ENCODE measurements around the gene NMB.
"Not testable (repeated sequence)": the region's sequence is repeated elsewhere in the genome, so short reads cannot be mapped to it uniquely, and the experiment has no call there.

Gene NMB

DNA sequence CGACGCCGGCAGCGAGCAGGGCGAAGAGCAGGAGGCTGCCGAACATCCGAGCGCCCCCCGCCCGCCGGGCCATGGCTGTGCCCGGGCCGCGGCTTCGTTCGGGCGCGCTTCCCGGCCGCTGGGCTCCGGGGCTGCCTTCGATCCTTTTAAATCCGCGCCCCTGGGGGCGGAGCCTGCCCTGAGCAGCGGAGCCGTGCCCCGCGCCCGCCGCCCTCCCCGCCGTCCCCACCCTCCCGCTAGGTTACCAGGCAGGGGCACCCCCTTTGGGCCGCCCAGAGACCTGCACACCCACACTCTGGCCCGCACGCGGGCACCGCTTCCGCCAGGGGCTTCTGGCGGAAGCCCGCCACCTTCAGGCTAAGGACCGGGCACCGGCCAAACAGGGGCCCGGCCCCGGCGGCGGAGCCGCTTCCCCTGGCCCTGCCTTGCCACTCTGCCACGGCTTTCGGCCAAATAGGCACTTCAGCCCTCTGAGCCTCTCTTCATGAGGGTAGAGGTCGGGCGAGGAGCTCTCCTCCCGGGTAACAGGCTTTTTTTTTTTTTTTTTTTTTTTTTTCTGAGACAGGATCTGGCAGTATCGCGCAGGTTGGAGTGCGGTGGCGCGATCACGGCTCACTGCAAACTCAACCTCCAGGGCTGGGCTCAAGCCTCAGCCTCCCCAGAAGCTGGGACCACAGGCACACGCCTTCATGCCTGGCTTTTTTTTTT, at the start of gene NMB:
Gene NMB (minus strand): TSS at position 120 of the 708 bp plus-strand sequence. CDS start 47 bp downstream, at position 73.
- DNase-seq = peak; percentile 96
- in situ Hi-C loops (cut with MboI; ENCODE audit: low pct_unique_long_range_greater_than_20kb, low sequenced_read_pairs) = no loop called here

DNA sequence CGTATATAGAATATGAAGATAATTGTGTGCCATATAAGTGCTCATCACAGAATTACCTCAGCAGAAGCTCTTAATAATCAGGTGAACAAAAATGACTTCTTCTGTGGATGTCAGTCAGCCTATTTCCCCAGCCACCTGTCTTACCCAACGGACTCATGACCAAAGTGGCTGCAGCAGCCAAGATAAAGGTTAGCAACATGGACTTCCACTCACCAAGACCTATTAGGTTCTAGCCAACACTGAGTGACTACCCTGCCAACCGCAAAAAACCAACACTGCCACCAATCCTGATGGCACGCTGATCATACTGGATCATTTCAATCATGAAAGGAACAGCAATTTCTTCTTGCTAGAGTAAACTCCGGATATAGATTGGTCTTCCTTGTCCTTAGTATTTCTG, 45.8 kb upstream of the NMB start:
- in situ Hi-C loops (cut with MboI; ENCODE audit: low pct_unique_long_range_greater_than_20kb, low sequenced_read_pairs) = no loop called here

DNA sequence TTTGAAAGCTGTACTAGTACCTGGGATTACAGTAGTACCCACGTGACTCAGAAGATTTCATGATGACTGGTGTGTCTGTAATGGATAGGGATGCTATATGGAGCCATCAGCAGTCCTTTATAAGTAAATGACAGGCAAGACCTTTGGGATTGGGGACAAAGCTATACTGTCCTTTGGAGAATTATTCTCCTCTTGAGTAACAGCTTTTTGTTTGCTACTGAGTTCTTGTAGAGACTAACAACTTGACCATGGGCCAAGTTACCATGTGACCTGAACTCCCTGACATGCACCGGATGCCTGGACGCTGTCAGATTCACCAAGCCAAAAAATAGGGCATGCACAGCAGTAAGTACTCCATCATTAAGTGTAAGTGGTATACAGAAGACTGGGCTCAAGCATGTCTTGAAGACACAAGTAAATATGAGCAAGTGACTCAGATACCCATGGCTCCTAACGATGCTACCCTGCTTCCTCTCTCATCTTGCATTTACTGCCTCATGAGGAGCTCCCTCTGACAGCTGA, 45.0 kb upstream of the NMB start:
- in situ Hi-C loops (cut with MboI; ENCODE audit: low pct_unique_long_range_greater_than_20kb, low sequenced_read_pairs) = no loop called here
- DNase-seq = no peak

More for the DNA sequence above, 45.8 kb upstream of the NMB start:
- no peak for DNase-seq

GRCh38 chr15:84699538-84700191, 41.7 kb upstream of the NMB start:
- DNase-seq = no peak
- in situ Hi-C loops (cut with MboI; ENCODE audit: low pct_unique_long_range_greater_than_20kb, low sequenced_read_pairs) = no loop called here

DNA sequence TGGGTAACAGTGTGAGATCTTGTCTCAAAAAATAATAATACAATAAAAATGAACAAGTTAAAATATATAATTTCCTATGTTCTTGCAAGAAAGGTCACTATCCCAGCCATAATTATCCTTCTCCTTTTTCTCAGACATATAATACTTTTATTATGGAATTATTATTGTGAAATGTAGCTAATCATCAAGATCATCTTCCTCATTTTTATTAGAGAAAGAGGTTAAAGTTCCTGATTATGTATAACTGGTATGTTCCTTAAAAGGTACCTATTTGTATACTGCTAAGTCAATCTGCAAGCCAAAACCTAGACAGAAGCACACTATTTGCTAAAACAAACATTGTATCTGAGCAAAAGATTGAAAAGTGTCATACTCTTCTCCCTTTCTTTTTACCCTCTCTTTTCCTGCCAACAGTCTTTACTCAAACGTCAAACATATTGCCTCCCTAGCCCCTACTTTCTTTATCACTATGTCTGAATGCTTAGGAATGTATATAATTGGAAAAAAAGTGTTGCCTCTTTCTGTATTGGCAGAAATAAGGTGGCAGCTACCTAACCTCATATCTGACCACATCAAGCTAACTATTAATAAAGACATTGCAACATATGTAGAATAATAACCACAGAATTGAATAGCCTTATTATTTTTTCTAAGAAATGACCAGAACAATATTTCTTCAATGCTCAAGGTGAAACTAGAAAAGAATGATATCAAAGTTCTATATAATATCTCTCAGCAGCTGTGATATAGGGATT, 39.4 kb upstream of the NMB start:
- in situ Hi-C loops (cut with MboI; ENCODE audit: low pct_unique_long_range_greater_than_20kb, low sequenced_read_pairs) = no loop called here
- DNase-seq = no peak

- no peak for DNase-seq
- in situ Hi-C loops (cut with MboI; ENCODE audit: low pct_unique_long_range_greater_than_20kb, low sequenced_read_pairs) = no loop called here
Measured at GRCh38 chr15:84696757-84697156, 38.8 kb upstream of the NMB start.

GRCh38 chr15:84690342-84690741, 32.3 kb upstream of the NMB start:
- DNase-seq = no peak
- in situ Hi-C loops (cut with MboI; ENCODE audit: low pct_unique_long_range_greater_than_20kb, low sequenced_read_pairs) = no loop called here

GRCh38 chr15:84689858-84690257, 31.9 kb upstream of the NMB start:
- in situ Hi-C loops (cut with MboI; ENCODE audit: low pct_unique_long_range_greater_than_20kb, low sequenced_read_pairs) = no loop called here
- no peak for DNase-seq

GRCh38 chr15:84686446-84686845, 28.4 kb upstream of the NMB start:
- in situ Hi-C loops (cut with MboI; ENCODE audit: low pct_unique_long_range_greater_than_20kb, low sequenced_read_pairs); DNase-seq: not testable (repeated sequence)

GRCh38 chr15:84685304-84685703, 27.3 kb upstream of the NMB start:
- peak; percentile 31 for DNase-seq
- in situ Hi-C loops (cut with MboI; ENCODE audit: low pct_unique_long_range_greater_than_20kb, low sequenced_read_pairs) = no loop called here

DNA sequence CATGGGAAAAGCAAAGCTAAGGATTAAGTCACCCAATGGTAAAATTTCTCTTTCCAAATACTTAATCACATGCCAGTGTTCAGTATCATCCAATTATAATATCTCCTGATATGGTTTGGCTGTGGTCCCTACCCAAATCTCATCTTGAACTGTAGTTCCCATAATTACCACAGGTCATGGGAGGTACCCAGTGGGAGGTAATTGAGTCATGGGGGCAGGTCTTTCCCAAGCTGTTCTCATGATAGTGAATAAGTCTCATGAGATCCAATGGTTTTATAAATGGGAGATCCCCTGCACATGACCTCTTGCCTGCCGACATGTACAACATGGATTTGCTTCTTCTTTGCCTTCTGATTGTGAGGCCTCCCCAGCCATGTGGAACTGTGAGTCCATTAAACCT, 26.1 kb upstream of the NMB start:
- in situ Hi-C loops (cut with MboI; ENCODE audit: low pct_unique_long_range_greater_than_20kb, low sequenced_read_pairs) = no loop called here
- DNase-seq = no peak

DNA sequence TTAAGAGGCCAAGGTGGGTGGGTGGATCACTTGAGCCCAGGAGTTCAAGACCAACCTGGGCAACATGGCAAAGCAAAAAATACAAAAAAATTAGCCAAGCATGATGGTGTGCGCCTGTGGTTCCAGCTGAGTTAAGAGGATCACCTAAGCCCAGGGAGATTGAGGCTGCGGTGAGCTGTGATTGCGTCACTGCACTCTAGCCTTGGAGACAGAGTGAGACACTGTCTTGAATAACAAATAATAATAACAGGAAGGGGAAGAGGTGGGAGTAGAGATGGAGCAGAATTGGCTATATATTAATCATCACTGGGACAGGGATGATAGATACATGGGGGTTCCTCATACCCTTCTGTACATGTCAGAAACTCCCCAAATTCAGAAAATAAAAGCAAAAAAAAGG, 23.8 kb upstream of the NMB start:
- peak; percentile 78 for DNase-seq
- in situ Hi-C loops (cut with MboI; ENCODE audit: low pct_unique_long_range_greater_than_20kb, low sequenced_read_pairs) = no loop called here

GRCh38 chr15:84671211-84671610, 13.2 kb upstream of the NMB start:
- DNase-seq = no peak
- in situ Hi-C loops (cut with MboI; ENCODE audit: low pct_unique_long_range_greater_than_20kb, low sequenced_read_pairs) = no loop called here

DNA sequence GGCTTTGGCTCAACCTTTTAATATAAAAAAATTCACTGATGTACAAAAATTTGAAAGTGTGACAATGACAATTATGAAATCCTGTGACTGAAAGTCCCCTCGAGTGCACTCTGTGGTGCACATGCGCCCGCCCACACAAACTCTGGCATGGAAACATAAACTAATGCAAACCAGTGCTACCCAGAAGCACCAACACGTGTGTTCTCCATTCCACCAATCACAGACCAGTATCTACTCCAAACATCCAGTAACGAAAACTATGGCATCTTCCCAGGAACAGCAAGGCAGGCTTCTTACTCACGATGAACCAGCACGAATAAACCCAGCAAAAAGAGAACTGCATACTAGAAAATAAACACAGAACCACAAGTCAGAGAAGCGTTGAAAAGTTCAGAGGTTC, 11.7 kb upstream of the NMB start:
- in situ Hi-C loops (cut with MboI; ENCODE audit: low pct_unique_long_range_greater_than_20kb, low sequenced_read_pairs) = no loop called here
- no peak for DNase-seq

DNA sequence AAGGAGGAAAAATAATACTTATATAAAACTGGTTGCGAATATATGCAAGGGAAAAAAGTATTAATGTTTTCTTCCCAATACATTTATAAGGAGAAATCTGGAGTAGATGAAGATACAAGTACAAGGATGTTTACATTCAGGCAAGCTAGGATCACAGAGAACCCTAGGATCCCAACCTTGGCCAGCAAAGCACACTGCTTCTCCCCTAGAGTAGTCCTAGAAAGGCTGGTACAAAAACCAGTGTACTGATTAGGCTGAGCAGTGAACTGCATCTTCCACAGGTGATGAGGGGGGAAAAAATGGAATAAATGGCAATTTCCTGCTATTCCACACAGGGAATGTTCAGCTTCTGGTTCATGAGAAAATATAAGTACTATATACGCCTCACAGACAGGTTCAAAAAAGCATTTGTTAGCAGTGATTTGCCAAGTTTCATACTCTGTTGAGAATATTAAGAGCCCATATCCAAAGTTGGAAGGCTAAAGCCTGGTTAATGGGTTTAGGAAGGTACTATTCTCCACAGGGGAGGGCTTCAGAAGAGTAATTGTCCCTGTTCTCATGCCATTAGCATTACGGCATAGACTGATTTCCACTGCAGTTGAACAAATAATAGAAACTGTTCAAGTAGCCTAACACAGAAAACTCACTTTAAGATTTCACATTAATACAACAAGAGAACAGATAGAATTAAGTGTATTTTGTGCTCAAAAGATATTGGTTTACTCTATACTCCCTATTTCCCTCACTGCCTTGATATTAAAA, 10.4 kb upstream of the NMB start:
- DNase-seq = no peak
- in situ Hi-C loops (cut with MboI; ENCODE audit: low pct_unique_long_range_greater_than_20kb, low sequenced_read_pairs) = no loop called here

GRCh38 chr15:84666373-84666772, 8.4 kb upstream of the NMB start:
- DNase-seq = no peak

DNA sequence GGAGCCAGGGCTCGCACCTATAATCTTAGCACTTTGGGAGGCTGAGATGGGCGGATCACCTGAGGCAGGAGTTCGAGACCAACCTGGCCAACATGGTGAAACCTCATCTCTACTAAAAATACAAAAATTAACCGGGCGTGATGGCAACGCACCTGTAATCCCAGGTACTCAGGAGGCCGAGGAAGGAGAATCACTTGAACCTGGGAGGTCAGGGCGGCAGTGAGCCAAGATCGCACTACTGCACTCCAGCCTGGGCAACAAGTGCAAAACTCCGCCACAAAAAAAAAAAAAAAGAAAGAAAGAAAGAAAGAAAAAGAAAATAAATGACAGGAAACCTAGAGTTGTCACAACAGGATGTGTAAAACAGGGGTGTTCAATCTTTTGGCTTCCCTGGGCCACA, 3.0 kb upstream of the NMB start:
- in situ Hi-C loops (cut with MboI; ENCODE audit: low pct_unique_long_range_greater_than_20kb, low sequenced_read_pairs) = no loop called here
- no peak for DNase-seq

More at GRCh38 chr15:84666373-84666772, 8.4 kb upstream of the NMB start:
- in situ Hi-C loops (cut with MboI; ENCODE audit: low pct_unique_long_range_greater_than_20kb, low sequenced_read_pairs) = no loop called here

- in situ Hi-C loops (cut with MboI; ENCODE audit: low pct_unique_long_range_greater_than_20kb, low sequenced_read_pairs) = no loop called here
- DNase-seq = no peak
Measured at GRCh38 chr15:84659904-84660781, 2.1 kb upstream of the NMB start.

Data from KBM-7 (cell line).